Measurements from ENCODE around the gene CD38.
"Not testable (repeated sequence)": the region's sequence is repeated elsewhere in the genome, so short reads cannot be mapped to it uniquely, and the experiment has no call there.

CD38 gene

GRCh38 chr4:15799141-15799540, 21.0 kb downstream of the CD38 start:
- no peak for DNase-seq (ENCODE audit: low read depth in 2 of 2)

GRCh38 chr4:15799701-15800100, 21.6 kb downstream of the CD38 start:
- no peak for DNase-seq (ENCODE audit: low read depth in 2 of 2)

GRCh38 chr4:15802497-15802896, 24.4 kb downstream of the CD38 start:
- not testable (repeated sequence) for DNase-seq (ENCODE audit: low read depth in 2 of 2)

GRCh38 chr4:15805583-15806517, 27.7 kb downstream of the CD38 start:
- DNase-seq (ENCODE audit: low read depth in 2 of 2) = no peak

GRCh38 chr4:15809058-15809457, 30.9 kb downstream of the CD38 start:
- DNase-seq (ENCODE audit: low read depth in 2 of 2) = no peak

GRCh38 chr4:15809466-15809865, 31.3 kb downstream of the CD38 start:
- DNase-seq (ENCODE audit: low read depth in 2 of 2) = no peak

- no peak for DNase-seq (ENCODE audit: low read depth in 2 of 2)
These were observed 33.7 kb downstream of the CD38 start for GRCh38 chr4:15811703-15812337.

GRCh38 chr4:15832523-15833451, 54.7 kb downstream of the CD38 start:
- DNase-seq (ENCODE audit: low read depth in 2 of 2) = no peak

GRCh38 chr4:15833801-15834200, 55.7 kb downstream of the CD38 start:
- DNase-seq (ENCODE audit: low read depth in 2 of 2) = no peak

- no peak for DNase-seq (ENCODE audit: low read depth in 2 of 2)
These were observed 58.2 kb downstream of the CD38 start for GRCh38 chr4:15836362-15836761.

- DNase-seq (ENCODE audit: low read depth in 2 of 2) = no peak
These were observed 59.5 kb downstream of the CD38 start for GRCh38 chr4:15837591-15837990.

GRCh38 chr4:15841194-15841730, 63.1 kb downstream of the CD38 start:
- not testable (repeated sequence) for DNase-seq (ENCODE audit: low read depth in 2 of 2)

- no peak for DNase-seq (ENCODE audit: low read depth in 2 of 2)
These were observed 69.6 kb downstream of the CD38 start for GRCh38 chr4:15847746-15848145.

GRCh38 chr4:15848191-15848842, 70.2 kb downstream of the CD38 start:
- DNase-seq (ENCODE audit: low read depth in 2 of 2) = no peak

- no peak for DNase-seq (ENCODE audit: low read depth in 2 of 2)
These were observed 73.8 kb downstream of the CD38 start for GRCh38 chr4:15851969-15852368.

- no peak for DNase-seq (ENCODE audit: low read depth in 2 of 2)
These were observed 74.4 kb downstream of the CD38 start for GRCh38 chr4:15852524-15852923.

- DNase-seq (ENCODE audit: low read depth in 2 of 2) = no peak
These were observed 75.2 kb downstream of the CD38 start for GRCh38 chr4:15853345-15853744.

GRCh38 chr4:15855804-15856475, 77.8 kb downstream of the CD38 start:
- DNase-seq (ENCODE audit: low read depth in 2 of 2) = no peak

GRCh38 chr4:15861198-15861597, 83.1 kb downstream of the CD38 start:
- not testable (repeated sequence) for DNase-seq (ENCODE audit: low read depth in 2 of 2)
